Spleen (tissue), 11 donors: Measurements from ENCODE around the gene SLC11A2. TPM values are rescaled to one million over a fixed set of nuclear protein-coding genes. Genes with fewer than 3 reads are reported as not detected.
"Not testable (repeated sequence)": the region's sequence is repeated elsewhere in the genome, so short reads cannot be mapped to it uniquely, and the experiment has no call there.

ENCODE experiments used
- DNase-seq: peaks from one replicate; pipeline ENCODE4 v3.0.0-alpha.2; 2020
- H3K27ac ChIP-seq, 8 donors: fragments of 200-600 bp; sonication (generic) in 7 of 8; 1 replicate in 4 of 8; 2 replicates in 4 of 8; pipeline versions ENCODE4 v1.5.0 to v1.8.0; 2016 to 2021; ENCODE audit warnings: inconsistent platforms in 4 of 8, mild to moderate bottlenecking in 4 of 8, moderate library complexity in 1 of 8
- H3K27me3 ChIP-seq, 7 donors: fragments of 200-600 bp; sonication (generic) in 6 of 7; replicated peaks in 1 of 7; 1 replicate in 4 of 7; 2 replicates in 3 of 7; pipeline versions ENCODE4 v1.5.0 to v1.8.0; 2016 to 2021; ENCODE audit warnings: inconsistent platforms in 3 of 7, mild to moderate bottlenecking in 1 of 7
- H3K36me3 ChIP-seq, 6 donors: fragments of 200-600 bp; sonication (generic) in 5 of 6; 1 replicate in 4 of 6; 2 replicates in 2 of 6; pipeline versions ENCODE4 v1.5.0 to v1.8.0; 2016 to 2021; ENCODE audit warnings: inconsistent platforms in 2 of 6
- H3K4me1 ChIP-seq, 6 donors: fragments of 200-600 bp; sonication (generic) in 5 of 6; 1 replicate in 3 of 6; 2 replicates in 3 of 6; pipeline versions ENCODE4 v1.5.0 to v1.8.0; 2016 to 2021; ENCODE audit warnings: inconsistent platforms in 3 of 6
- H3K4me3 ChIP-seq, 8 donors: fragments of 200-600 bp; sonication (generic) in 7 of 8; 1 replicate in 4 of 8; 2 replicates in 4 of 8; pipeline versions ENCODE4 v1.5.0 to v1.8.0; 2016 to 2021; ENCODE audit warnings: inconsistent platforms in 4 of 8, mild to moderate bottlenecking in 4 of 8, moderate library complexity in 2 of 8
- H3K9me3 ChIP-seq, 8 donors: fragments of 200-600 bp; sonication (generic) in 7 of 8; 1 replicate in 4 of 8; 2 replicates in 4 of 8; pipeline versions ENCODE4 v1.5.0 to v1.8.0; 2016 to 2021; ENCODE audit warnings: inconsistent platforms in 4 of 8
- POLR2A ChIP-seq, 3 donors: fragments of 450-650 bp; IDR thresholded peaks; one replicate each; pipeline ENCODE4 v1.5.1; 2017; ENCODE audit warnings: antibody characterized with exemption in 3 of 3, mild to moderate bottlenecking in 1 of 3
- POLR2AphosphoS5 ChIP-seq, 3 donors: sonication (generic); formaldehyde crosslinking; IDR thresholded peaks; one replicate each; pipeline ENCODE4 v1.5.1; 2017; ENCODE audit warnings: antibody characterized with exemption in 3 of 3
- WGBS, 5 donors: extraction: QIAGEN DNeasy Blood & Tissue Kit in 3 of 5; methylation state at CpG; one replicate each; pipeline versions ENCODE4 v1.1.5 to v1.1.7; 2013 to 2018; 5-methylcytosine and 5-hydroxymethylcytosine counted together
- intact Hi-C: fragments of 100-400 bp; cut with DNase I; formaldehyde crosslinking; loops from one replicate; pipeline ENCODE4 v1.15.0; 2023; ENCODE audit warnings: low total_unique reads
- polyA plus RNA-seq, 3 donors: library from polyadenylated mRNA; stranded (reverse); fragments of 200-250 nt; gene quantifications; one replicate each; pipeline ENCODE4 v1.2.1, GENCODE V29; 2013
- total RNA-seq, 7 donors: library from RNA; depleted of rRNA in 3 of 7; stranded (reverse); fragments of >200 nt in 3 of 7; fragmentation: NEBNext Ultra II Directional in 4 of 7; extraction: Animal tissue kit (Norgen Biotek cat#: 25700) in 4 of 7; gene quantifications; one replicate each; pipeline versions ENCODE4 v1.1.0 to v1.2.1, GENCODE V29; 2016 to 2021
- TF ChIP-seq, protein P1 (sequence below), 11 experiments: fragments of 200-600 bp in 7 of 11; fragments of 450-650 bp in 4 of 11; sonication (generic) in 4 of 11; IDR thresholded peaks in 8 of 11; conservative IDR thresholded peaks in 3 of 11; 1 replicate in 7 of 11; 2 replicates in 4 of 11; pipeline versions ENCODE4 v1.4.0 to v1.8.0; 2016 to 2021; ENCODE audit warnings: antibody characterized with exemption in 11 of 11, inconsistent platforms in 4 of 11, mild to moderate bottlenecking in 1 of 11
- donor health status: healthy with polysubstance abuse.
- donor health status: DM: no; HTN: no; CAD: no; lungs with moderate emphysema.
- donor health status: DM: no; HTN: no; CAD: no.
- donor health status: Bipolar disorder and iron deficiency.
- donor health status: healthy.
- donor health status: DM: no; HTN: no; CAD: no.
- donor health status: DM: yes; HTN: yes; CAD: no.

Gene SLC11A2
- total and polyA plus RNA-seq, 10 donors: 7.7 to 54.4 (median 40.7) TPM

DNA sequence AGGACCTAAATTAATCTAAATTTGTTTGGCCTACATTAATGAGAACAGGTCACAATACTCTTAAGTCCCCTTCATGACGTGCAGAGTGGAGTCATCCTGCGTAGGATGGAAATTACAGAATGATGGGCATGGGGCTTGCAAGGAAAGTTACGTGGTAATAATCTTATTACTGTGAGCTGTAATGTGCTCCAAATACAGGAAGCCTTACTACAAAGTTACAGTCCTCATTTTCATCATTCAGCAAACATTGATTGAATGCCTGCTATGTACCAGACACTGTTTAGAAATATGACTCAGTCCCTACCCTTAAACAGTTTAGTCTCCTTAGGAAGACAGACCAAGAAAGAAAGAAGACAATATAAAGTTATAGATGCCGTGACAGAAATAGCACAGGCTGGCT lies 64.5 kb downstream of the SLC11A2 start:
- H3K27me3 ChIP-seq: no peaks in the 10 kb centered on the region
- H3K9me3 ChIP-seq: no peaks in the 10 kb centered on the region
- WGBS, 5 donors: 88 to 97% (median 93%) methylated on average over 4 of the region's 4 CpGs
- H3K27ac ChIP-seq: no peak overlapping the region
- no peak overlapping the region for H3K4me3 ChIP-seq
- intact Hi-C loops: no loop called here
- DNase-seq: no peak
- H3K36me3 ChIP-seq: no peaks in the 10 kb centered on the region
- peaks cover 0 to 6% (median 2%) of the 10 kb centered on the region in 6 donors for H3K4me1 ChIP-seq
- TF ChIP-seq POLR2A (IDR thresholded peaks at IDR 0.05): no peak
- TF ChIP-seq, protein P1, sequence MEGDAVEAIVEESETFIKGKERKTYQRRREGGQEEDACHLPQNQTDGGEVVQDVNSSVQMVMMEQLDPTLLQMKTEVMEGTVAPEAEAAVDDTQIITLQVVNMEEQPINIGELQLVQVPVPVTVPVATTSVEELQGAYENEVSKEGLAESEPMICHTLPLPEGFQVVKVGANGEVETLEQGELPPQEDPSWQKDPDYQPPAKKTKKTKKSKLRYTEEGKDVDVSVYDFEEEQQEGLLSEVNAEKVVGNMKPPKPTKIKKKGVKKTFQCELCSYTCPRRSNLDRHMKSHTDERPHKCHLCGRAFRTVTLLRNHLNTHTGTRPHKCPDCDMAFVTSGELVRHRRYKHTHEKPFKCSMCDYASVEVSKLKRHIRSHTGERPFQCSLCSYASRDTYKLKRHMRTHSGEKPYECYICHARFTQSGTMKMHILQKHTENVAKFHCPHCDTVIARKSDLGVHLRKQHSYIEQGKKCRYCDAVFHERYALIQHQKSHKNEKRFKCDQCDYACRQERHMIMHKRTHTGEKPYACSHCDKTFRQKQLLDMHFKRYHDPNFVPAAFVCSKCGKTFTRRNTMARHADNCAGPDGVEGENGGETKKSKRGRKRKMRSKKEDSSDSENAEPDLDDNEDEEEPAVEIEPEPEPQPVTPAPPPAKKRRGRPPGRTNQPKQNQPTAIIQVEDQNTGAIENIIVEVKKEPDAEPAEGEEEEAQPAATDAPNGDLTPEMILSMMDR (IDR thresholded peaks at IDR 0.05 in 8 of 11, conservative IDR thresholded peaks at IDR 0.05 in 3 of 11): no peak
- TF ChIP-seq POLR2AphosphoS5 (IDR thresholded peaks at IDR 0.05): no peak

- H3K36me3 ChIP-seq: no peaks in the 10 kb centered on the region
- no peak overlapping the region for H3K27ac ChIP-seq
- TF ChIP-seq POLR2A (IDR thresholded peaks at IDR 0.05): no peak
- no peak for TF ChIP-seq POLR2AphosphoS5 (IDR thresholded peaks at IDR 0.05)
- TF ChIP-seq, protein P1 (IDR thresholded peaks at IDR 0.05 in 8 of 11, conservative IDR thresholded peaks at IDR 0.05 in 3 of 11): no peak
- intact Hi-C loops: no loop called here
- peaks cover 0 to 6% (median 2%) of the 10 kb centered on the region in 6 donors for H3K4me1 ChIP-seq
- no peak overlapping the region for H3K4me3 ChIP-seq
- DNase-seq: no peak
- no peaks in the 10 kb centered on the region for H3K9me3 ChIP-seq
- no peaks in the 10 kb centered on the region for H3K27me3 ChIP-seq
Observed at GRCh38 chr12:50960130-50960529, 66.1 kb downstream of the SLC11A2 start.

- H3K27me3 ChIP-seq: no peaks in the 10 kb centered on the region
- H3K9me3 ChIP-seq: no peaks in the 10 kb centered on the region
- 68 to 98% (median 72%) methylated on average over 2 of the region's 2 CpGs for WGBS, 5 donors
- no peak for TF ChIP-seq POLR2AphosphoS5 (IDR thresholded peaks at IDR 0.05)
- TF ChIP-seq, protein P1 (IDR thresholded peaks at IDR 0.05 in 8 of 11, conservative IDR thresholded peaks at IDR 0.05 in 3 of 11): no peak
- TF ChIP-seq POLR2A (IDR thresholded peaks at IDR 0.05): no peak
- no peaks in the 10 kb centered on the region for H3K36me3 ChIP-seq
- DNase-seq: no peak
- H3K27ac ChIP-seq: no peak overlapping the region
- H3K4me3 ChIP-seq: no peak overlapping the region
- H3K4me1 ChIP-seq: peaks cover 0 to 6% (median 2%) of the 10 kb centered on the region in 6 donors
- intact Hi-C loops: no loop called here
Observed at GRCh38 chr12:50955697-50956096, 70.5 kb downstream of the SLC11A2 start.

- Histone ChIP-seq H3K4me3 (no peak overlapping the region), H3K27ac (no peak overlapping the region), H3K4me1 (peaks cover 0 to 5% (median under 1%) of the 10 kb centered on the region in 6 donors), H3K27me3 (no peaks in the 10 kb centered on the region), H3K9me3 (no peaks in the 10 kb centered on the region), H3K36me3 (no peaks in the 10 kb centered on the region)
- TF ChIP-seq, protein P1 (IDR thresholded peaks at IDR 0.05 in 8 of 11, conservative IDR thresholded peaks at IDR 0.05 in 3 of 11): no peak
- no peak for TF ChIP-seq POLR2A (IDR thresholded peaks at IDR 0.05)
- no peak for TF ChIP-seq POLR2AphosphoS5 (IDR thresholded peaks at IDR 0.05)
- 89 to 100% (median 93%) methylated on average over 1 of the region's 1 CpG for WGBS, 5 donors
- intact Hi-C loops: no loop called here
- DNase-seq: no peak
Observed at GRCh38 chr12:50955288-50955687, 70.9 kb downstream of the SLC11A2 start.

- H3K4me1 ChIP-seq, DNase-seq, H3K9me3 ChIP-seq, H3K27me3 ChIP-seq, H3K4me3 ChIP-seq, H3K36me3 ChIP-seq, intact Hi-C loops, H3K27ac ChIP-seq: not testable (repeated sequence)
- WGBS, 5 donors: 91 to 100% (median 98%) methylated on average over 2 of the region's 2 CpGs
Observed at GRCh38 chr12:50954789-50955188, 71.4 kb downstream of the SLC11A2 start.
